HepG2 (cell line): ENCODE data around the gene RNF11. TPM values are rescaled to one million over a fixed set of nuclear protein-coding genes. Genes with fewer than 3 reads are reported as not detected.

Source experiments
- ARID2 ChIP-seq: sonication (generic); formaldehyde crosslinking; IDR thresholded peaks from 2 replicates; pipeline ENCODE4 v1.8.1; 2022; ENCODE audit warnings: mild to moderate bottlenecking, missing genetic modification reagents, borderline replicate concordance
- ASH2L ChIP-seq: fragments of 300-600, 200-600 bp; sonication (generic); IDR thresholded peaks from 2 replicates; pipeline ENCODE4 v1.7.0; 2017; ENCODE audit warnings: low read depth, mild to moderate bottlenecking, moderate library complexity, mixed read lengths, low read length; ENCODE audit not compliant: insufficient read length
- ATM ChIP-seq: fragments of 450-650 bp; IDR thresholded peaks from 2 replicates; pipeline ENCODE4 v1.7.1; 2017; ENCODE audit warnings: mild to moderate bottlenecking, borderline replicate concordance
- HNRNPK ChIP-seq: fragments of 200-400 bp; formaldehyde crosslinking; IDR thresholded peaks from 2 replicates; pipeline ENCODE4 v1.6.1; 2018; ENCODE audit warnings: low read length, low read depth, moderate library complexity, mild to moderate bottlenecking; ENCODE audit not compliant: poor library complexity, severe bottlenecking
- HNRNPL ChIP-seq: fragments of 200-400 bp; formaldehyde crosslinking; IDR thresholded peaks from 2 replicates; pipeline ENCODE4 v1.6.1; 2017; ENCODE audit warnings: mild to moderate bottlenecking, low read depth, low read length
- NFATC3 ChIP-seq: sonication (generic); formaldehyde crosslinking; IDR thresholded peaks from 2 replicates; pipeline ENCODE4 v1.5.1; 2020; ENCODE audit warnings: mild to moderate bottlenecking, missing genetic modification reagents
- SALL1 ChIP-seq: sonication (generic); formaldehyde crosslinking; IDR thresholded peaks from 2 replicates; pipeline ENCODE4 v1.8.0; 2022; ENCODE audit warnings: mild to moderate bottlenecking, missing genetic modification reagents
- SIN3A ChIP-seq: IDR thresholded peaks from 2 replicates; pipeline ENCODE4 v1.6.1; 2011; ENCODE audit warnings: low read depth, mild to moderate bottlenecking, control low read depth, low read length, borderline replicate concordance
- SMARCC2 ChIP-seq: fragments of 450-650 bp; IDR thresholded peaks from 2 replicates; pipeline ENCODE4 v1.6.1; 2017; ENCODE audit warnings: antibody characterized with exemption, mild to moderate bottlenecking
- ZNF160 ChIP-seq: sonication (generic); formaldehyde crosslinking; IDR thresholded peaks from 2 replicates; pipeline ENCODE4 v1.8.0; 2022; ENCODE audit warnings: mild to moderate bottlenecking, inconsistent platforms, missing genetic modification reagents
- ZNF225 ChIP-seq: sonication (generic); formaldehyde crosslinking; IDR thresholded peaks from 2 replicates; pipeline ENCODE4 v1.4.0; 2020; ENCODE audit warnings: mild to moderate bottlenecking, missing genetic modification reagents
- ZNF329 ChIP-seq: sonication (generic); formaldehyde crosslinking; IDR thresholded peaks from 2 replicates; pipeline ENCODE4 v1.9.0; 2021; ENCODE audit warnings: low read depth, mild to moderate bottlenecking, missing genetic modification reagents
- ZNF333 ChIP-seq: sonication (generic); formaldehyde crosslinking; IDR thresholded peaks from 2 replicates; pipeline ENCODE4 v1.4.0; 2020; ENCODE audit warnings: mild to moderate bottlenecking, missing genetic modification reagents, borderline replicate concordance
- ZNF780A ChIP-seq: sonication (generic); formaldehyde crosslinking; IDR thresholded peaks from 2 replicates; pipeline ENCODE4 v1.8.0; 2022; ENCODE audit warnings: mild to moderate bottlenecking, missing genetic modification reagents, moderate library complexity
- polyA plus RNA-seq, 8 experiments: library from polyadenylated mRNA; depleted of rRNA in 3 of 8; stranded (reverse) in 7 of 8; unstranded in 1 of 8; fragments of >200 nt; fragmentation: Illumina TruSeq in 4 of 8; extraction: Trizol in 4 of 8; gene quantifications; 2 replicates each; pipeline versions ENCODE4 v1.2.1 to v1.2.3, GENCODE V29; 2011 to 2016; ENCODE audit warnings: low read depth in 4 of 8, missing spikeins in 1 of 8, mixed read lengths in 1 of 8; ENCODE audit not compliant: insufficient read depth in 1 of 8
- total RNA-seq, 5 experiments: library from RNA; depleted of rRNA; stranded (reverse); fragments of >200 nt; fragmentation: Illumina TruSeq; extraction: Trizol; gene quantifications; 2 replicates each; pipeline ENCODE4 v1.2.3, GENCODE V29; 2016; ENCODE audit warnings: low read depth in 1 of 5
- TF ChIP-seq, protein P1 (sequence below): sonication (generic); formaldehyde crosslinking; IDR thresholded peaks from 2 replicates; pipeline ENCODE4 v1.4.0; 2020; ENCODE audit warnings: low read depth, mild to moderate bottlenecking, missing genetic modification reagents
- TF ChIP-seq, protein P2 (sequence below): sonication (generic); formaldehyde crosslinking; IDR thresholded peaks from 2 replicates; pipeline ENCODE4 v1.5.1; 2020; ENCODE audit warnings: mild to moderate bottlenecking, missing genetic modification reagents, moderate library complexity

Gene RNF11
- total and polyA plus RNA-seq, 2 of the 13 experiments (the other 11 are each of a cell fraction or from before 2014, with no cell fraction given): 41.2 to 48.8 TPM

DNA sequence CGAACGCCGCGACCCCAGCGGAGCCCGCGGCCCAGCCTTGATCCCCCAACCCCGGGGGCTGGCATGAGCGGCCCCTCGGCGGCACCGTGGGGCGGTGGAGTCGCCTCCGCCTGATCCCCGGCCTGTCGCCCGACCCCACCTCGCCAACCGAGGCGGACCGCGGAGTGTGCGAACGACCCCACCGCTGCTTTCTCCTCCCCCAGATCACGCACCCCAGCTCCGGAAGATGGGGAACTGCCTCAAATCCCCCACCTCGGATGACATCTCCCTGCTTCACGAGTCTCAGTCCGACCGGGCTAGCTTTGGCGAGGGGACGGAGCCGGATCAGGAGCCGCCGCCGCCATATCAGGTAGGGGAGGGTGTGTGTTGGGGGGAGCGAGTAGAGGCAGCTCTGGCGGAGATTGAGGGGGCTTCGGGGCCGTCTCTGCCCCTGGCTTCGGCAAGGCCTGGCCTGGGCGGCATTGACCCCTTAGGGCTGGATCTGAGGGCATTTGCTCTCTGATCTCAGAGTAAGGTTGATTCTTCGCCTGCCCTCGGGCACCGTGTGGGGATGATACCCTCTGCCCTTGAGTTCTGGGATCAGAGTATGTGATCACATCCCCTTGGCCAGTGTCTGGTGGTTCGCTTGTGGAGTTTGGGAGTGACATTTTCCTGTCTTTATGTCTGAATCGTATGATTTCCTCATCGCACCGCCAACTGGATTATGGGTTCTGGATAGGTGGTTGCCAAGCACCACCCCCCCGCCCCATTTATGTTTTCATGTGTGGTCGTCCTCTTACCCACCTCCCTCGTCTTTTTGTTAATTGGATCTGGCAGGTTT lies 668 bp downstream of the RNF11 start (continued):
- TF ChIP-seq ZNF160 (CRISPR knock-in tag) (peak; percentile 20; the same call in 1 of the 2 replicates), HNRNPL (0 out of 2 replicates have a peak, but pooled peaks have one; percentile 25), HNRNPK (peak; percentile 0), ATM (no peak), SALL1 (no peak), ZNF225 (CRISPR knock-in tag) (0 out of 2 replicates have a peak, but pooled peaks have one; percentile 20), ZNF333 (no peak), SMARCC2 (no peak), ASH2L (peak; percentile 33), ZNF329 (CRISPR knock-in tag) (0 out of 2 replicates have a peak, but pooled peaks have one; percentile 22), NFATC3 (CRISPR knock-in tag) (0 out of 2 replicates have a peak, but pooled peaks have one; percentile 41), ZNF780A (peak; percentile 74; the same call in 1 of the 2 replicates), SIN3A (0 out of 2 replicates have a peak, but pooled peaks have one; percentile 39), ARID2 (CRISPR knock-in tag) (0 out of 2 replicates have a peak, but pooled peaks have one; percentile 35)
- TF ChIP-seq, protein P1, sequence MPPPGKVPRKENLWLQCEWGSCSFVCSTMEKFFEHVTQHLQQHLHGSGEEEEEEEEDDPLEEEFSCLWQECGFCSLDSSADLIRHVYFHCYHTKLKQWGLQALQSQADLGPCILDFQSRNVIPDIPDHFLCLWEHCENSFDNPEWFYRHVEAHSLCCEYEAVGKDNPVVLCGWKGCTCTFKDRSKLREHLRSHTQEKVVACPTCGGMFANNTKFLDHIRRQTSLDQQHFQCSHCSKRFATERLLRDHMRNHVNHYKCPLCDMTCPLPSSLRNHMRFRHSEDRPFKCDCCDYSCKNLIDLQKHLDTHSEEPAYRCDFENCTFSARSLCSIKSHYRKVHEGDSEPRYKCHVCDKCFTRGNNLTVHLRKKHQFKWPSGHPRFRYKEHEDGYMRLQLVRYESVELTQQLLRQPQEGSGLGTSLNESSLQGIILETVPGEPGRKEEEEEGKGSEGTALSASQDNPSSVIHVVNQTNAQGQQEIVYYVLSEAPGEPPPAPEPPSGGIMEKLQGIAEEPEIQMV: 0 out of 2 replicates have a peak, but pooled peaks have one; percentile 27
- TF ChIP-seq, protein P2, sequence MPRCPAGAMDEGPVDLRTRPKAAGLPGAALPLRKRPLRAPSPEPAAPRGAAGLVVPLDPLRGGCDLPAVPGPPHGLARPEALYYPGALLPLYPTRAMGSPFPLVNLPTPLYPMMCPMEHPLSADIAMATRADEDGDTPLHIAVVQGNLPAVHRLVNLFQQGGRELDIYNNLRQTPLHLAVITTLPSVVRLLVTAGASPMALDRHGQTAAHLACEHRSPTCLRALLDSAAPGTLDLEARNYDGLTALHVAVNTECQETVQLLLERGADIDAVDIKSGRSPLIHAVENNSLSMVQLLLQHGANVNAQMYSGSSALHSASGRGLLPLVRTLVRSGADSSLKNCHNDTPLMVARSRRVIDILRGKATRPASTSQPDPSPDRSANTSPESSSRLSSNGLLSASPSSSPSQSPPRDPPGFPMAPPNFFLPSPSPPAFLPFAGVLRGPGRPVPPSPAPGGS (CRISPR knock-in tag): peak; percentile 21; the same call in 1 of the 2 replicates
- TF ChIP-seq, all 625 proteins: peak for 37
